ENCODE measurements around the gene LZTFL1.
A peak's percentile ranks its signal among the peaks of the same experiment; 100 is the strongest.

Gene LZTFL1, protein sequence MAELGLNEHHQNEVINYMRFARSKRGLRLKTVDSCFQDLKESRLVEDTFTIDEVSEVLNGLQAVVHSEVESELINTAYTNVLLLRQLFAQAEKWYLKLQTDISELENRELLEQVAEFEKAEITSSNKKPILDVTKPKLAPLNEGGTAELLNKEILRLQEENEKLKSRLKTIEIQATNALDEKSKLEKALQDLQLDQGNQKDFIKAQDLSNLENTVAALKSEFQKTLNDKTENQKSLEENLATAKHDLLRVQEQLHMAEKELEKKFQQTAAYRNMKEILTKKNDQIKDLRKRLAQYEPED

DNA sequence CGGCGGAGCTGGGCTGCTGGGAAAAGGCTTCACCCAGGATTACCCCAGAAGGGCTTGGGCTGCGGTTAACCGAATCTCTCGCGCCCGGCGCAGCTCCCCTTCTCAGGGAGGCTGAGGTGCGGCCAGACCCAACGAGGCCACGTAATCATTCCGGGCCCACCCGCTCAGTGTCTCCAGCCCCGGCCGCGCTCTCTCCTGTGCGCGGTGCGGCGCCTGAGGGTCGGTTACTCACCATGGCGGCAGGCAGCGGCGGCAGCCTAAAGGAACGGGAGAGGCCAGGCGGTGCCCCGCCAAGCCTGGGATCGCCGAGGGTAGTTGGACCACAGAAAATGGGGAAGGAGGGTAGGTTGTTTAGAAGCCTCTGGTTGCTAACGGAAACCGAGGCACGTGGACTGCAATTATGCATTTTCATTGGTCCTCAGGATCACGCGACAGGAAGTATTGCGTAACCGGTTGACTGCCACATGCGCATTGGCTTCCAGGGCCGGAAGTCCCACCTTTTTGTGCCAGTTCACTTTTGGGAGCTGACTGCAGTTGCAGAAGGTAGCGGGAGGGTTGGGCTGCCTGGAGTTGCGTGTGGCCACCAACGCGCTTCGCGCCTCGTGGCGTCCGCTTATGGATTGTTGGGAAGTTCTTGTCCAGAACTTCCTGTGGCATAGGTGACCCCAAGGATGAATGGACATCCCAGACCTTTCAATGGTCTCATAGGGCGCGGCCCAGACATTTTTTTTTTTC is at the start of gene LZTFL1:
TSS of gene LZTFL1 (minus strand) at position 363 of the 735 bp plus-strand sequence. CDS start at position 235, 128 bp downstream.
- DNase-seq (ENCODE audit: extremely low read depth in 1 of 2, low read depth in 1 of 2), result peak; percentile 71 to 85

DNA sequence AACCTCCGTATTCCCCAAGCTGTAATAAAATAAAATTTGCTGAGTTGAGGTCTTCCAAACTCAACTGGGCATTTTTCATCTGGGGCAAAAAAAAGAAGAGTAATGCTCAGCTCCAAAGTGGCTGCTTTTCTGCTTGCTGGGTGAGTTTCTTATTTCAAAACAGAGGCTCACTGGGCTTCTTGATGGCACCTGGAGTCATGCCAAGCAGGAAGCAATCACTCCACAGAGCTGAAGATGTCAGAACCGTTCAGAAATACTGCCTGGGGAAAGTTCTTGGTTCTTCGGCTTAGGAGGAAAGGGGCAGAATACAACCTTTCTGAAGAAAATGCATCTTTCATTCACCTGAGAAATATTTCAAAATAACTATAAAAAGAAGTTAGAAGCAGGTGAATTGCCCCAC is 48.5 kb upstream of the LZTFL1 start:
- DNase-seq (ENCODE audit: extremely low read depth in 1 of 2, low read depth in 1 of 2), result no peak

DNA sequence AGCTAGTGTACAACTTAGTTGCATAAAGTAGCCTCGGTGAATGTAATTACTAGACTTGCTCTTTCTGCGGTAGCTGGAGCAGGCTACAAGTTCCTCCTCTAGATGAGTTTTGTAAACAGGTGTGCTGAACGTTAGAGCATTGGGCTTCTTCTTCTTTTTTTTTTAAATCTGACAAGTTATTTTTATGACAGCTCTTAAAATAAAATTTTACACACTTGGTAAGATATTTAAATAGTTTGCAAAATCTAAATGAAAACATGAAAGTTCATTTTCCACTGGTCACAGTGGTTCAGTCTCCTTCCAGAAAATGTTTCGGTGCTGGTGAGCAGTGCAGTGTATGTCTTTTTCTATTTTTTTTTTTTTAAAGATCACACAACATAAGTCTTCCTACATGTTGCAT is 47.4 kb upstream of the LZTFL1 start:
- no peak for DNase-seq (ENCODE audit: extremely low read depth in 1 of 2, low read depth in 1 of 2)

DNA sequence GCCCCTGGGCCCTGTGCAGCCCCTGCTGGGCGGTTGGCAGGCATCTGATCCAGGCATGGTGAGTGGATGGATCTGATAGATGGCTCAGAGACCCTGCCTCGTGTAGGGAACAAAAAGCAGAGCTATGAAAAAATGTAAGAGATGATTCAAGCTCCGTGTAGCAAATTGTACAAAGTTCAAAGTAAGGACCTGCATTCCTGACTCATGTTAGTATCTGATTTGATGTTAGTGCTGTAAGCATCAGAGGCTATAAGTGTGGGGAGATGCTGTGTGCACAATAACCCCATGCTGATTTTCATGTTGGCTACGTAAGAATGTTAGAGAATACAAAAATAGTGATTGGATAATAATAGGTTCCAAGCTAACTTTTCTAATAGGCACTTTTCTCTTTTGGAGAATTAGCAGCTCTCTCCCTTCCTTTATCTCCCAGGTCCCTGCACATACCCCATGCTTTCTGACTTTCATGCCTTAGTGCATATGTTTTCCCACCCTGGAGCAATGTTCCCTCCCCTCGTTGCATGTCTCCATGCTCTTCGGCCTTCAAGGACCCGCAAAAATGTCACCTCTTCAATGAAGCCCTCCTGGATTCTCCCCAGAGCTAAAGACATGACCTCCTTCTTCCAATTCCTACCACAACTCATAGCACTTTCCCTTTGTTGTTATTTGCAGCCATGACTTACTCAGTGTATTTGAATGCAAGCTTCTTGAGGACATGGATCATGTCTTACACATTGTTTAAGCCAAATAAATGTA is 46.0 kb upstream of the LZTFL1 start:
- DNase-seq (ENCODE audit: extremely low read depth in 1 of 2, low read depth in 1 of 2), result no peak

DNA sequence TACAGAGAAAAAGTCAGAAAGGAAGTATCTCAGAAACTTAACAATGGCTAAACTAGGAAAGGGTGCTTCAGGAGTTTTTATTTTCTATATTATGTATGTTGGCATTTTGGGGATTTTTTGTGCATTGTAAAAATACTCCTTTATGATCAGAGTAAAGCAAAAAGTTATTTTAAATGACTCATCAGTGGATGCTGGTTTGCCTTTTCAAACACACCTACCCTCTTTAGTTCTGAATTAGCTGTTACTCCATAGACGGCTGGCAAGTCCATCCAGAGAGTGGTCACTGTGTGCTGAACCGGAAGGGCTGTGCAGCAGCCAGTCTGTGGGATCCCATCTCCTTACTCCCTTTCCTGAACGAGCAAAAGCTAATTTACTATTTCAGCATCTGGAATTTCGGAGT is 45.4 kb upstream of the LZTFL1 start:
- DNase-seq (ENCODE audit: extremely low read depth in 1 of 2, low read depth in 1 of 2), result no peak

DNA sequence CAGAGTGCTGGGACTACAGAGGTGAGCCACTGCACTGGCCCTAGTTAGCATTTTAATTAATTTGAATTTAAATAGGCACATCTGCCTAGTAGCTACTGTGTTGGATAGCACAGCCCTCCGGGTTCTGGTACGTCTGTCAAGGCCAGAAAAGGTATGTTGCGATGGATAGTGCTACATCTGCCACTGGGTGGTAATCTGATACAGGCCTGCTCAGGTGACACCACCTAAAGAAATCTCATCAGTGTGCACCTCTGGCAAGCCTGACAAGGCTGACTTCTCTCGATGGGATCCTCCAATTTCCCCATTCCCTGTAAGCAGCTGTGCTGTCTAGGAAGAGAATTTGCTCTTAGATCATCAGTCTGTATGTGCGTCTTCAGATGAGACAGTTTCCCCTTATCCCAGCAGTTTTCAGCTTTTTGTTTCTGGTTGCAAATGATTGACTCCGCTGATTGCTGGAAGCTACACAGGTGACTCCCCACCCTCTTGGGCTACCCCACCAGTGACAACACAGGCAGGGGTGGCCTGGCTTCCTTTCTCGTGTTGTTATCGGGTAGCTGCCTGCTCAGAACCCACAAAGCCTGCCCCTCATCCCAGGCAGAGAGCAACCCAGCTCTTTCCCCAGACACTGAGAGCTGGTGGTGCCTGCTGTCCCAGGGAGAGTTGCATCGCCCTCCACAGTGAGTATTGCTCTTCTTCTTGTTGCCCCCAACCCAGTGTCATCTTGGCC is 44.2 kb upstream of the LZTFL1 start, which contains the start of gene CCR9:
TSS of gene CCR9 (plus strand) at position 565 of the 727 bp plus-strand sequence. CDS start 8,391 bp downstream, outside the sequence.
- no peak for DNase-seq (ENCODE audit: extremely low read depth in 1 of 2, low read depth in 1 of 2)

DNA sequence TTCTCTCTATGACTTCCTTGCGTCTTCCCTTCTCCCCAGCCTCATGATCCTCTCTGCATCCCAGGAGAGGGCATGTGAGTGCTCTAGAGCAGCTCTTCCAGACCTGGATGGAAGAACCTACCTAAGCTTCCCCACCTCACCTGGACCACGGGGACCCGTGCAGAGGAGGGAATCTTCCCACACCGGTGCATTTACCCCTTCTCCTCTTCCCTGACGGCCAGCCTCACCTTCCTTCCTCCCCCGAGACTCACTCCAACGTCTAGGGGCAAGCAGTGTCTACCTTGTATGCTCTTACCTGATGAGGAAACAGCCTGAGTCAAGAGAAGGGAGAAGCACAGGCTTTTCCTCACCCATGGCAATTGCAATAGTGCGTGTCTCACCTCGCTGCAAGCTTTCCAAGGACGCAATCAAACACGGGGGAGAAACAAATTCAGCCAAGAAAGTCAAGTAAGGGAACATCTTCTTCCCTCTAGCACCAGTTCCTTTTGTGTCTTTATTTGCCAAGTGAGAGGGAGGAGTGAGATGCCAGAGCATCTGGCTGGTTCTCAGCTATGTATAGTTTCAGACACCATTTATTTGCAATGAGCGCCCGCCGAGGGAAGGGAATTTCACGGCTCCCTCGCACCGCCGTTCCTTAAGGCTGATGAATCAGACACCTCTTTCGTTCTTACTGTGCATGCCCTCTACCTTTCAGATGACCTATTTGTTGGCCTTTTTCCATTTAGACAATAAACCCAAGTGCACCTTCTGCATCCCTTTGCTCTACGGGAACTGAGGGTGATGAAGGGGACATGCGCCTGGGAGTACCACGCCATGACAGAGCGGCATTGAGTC is 42.7 kb upstream of the LZTFL1 start:
- no peak for DNase-seq (ENCODE audit: extremely low read depth in 1 of 2, low read depth in 1 of 2)

DNA sequence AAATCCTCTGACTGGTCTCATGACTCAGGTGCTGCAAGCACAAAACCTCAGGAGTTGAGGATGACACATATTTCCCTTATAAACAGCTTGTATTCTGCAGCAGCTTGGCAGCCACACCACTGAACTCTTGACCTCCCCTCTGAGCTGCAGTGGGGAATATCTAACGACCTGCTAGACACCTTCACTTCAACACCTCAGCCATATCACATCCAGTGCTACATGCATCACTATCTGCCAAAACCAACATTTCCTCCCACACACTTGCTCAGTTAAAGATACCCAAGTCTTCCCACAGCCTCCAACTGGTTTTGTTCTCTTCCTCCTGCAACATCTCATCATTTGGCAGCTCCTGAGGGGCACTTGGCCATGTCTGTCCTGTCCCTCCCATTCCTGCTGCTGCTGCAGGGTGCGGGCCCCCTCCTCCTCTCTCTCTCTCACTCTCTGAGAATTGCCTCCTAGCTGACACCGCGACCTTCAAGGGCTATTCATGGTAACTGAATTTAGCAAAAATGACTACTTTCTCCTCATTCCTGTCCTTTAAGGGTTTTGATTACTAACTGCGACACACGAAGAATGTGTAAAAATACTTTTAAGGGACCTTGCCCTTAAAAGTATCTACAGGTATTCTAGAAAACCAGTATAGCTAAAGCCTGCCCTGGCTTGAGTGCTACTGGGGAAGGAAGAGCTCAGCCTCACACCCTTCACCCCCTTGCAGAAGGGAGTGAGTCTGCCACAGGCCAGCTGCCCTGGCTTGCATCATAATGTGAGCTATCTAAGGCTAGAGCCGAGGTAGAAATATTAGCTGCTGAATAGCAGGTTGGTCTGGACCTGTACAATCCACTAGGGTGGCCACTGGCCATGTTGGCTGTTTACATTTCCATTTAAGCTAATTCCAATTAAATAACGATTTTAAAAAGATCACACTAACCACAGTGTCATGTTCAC is 39.4 kb upstream of the LZTFL1 start:
- peak; percentile 21 to 28 for DNase-seq (ENCODE audit: extremely low read depth in 1 of 2, low read depth in 1 of 2)

DNA sequence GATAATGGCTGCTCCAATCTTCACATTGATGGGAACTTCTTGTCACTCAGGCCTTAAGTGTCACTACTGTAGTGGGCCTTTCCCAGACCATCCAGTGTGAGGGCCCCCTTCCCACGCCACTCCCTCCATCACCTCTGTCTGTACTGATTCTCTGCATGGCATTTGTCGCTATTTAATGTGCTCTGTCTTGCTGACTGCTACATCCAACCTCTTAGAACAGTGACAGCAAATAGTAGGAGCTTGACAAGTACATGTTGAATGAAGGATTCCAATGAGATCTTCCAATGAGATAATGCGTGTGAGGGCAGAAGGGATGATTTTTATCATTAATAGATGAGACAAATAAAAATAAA is 38.8 kb upstream of the LZTFL1 start:
- no peak for DNase-seq (ENCODE audit: extremely low read depth in 1 of 2, low read depth in 1 of 2)

DNA sequence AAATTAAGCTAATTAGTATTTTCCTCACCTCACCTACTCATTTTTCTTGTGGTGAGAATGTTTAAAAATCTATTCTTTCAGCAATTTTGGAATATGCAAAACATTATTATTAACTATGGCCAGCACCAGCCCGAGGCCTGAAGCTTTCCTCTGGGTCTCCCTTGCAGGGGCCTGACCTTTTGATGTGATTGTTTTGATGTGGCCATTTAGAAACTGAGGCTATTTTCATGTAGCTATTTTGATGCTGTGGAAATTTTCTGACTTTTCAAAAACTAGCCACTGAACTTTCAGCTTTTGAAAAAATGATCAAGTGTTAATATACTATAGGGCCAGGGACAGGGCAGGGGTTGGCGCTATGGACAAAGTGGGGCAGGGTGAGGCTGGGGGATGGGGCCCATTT is 36.2 kb upstream of the LZTFL1 start:
- DNase-seq (ENCODE audit: extremely low read depth in 1 of 2, low read depth in 1 of 2), result no peak

DNA sequence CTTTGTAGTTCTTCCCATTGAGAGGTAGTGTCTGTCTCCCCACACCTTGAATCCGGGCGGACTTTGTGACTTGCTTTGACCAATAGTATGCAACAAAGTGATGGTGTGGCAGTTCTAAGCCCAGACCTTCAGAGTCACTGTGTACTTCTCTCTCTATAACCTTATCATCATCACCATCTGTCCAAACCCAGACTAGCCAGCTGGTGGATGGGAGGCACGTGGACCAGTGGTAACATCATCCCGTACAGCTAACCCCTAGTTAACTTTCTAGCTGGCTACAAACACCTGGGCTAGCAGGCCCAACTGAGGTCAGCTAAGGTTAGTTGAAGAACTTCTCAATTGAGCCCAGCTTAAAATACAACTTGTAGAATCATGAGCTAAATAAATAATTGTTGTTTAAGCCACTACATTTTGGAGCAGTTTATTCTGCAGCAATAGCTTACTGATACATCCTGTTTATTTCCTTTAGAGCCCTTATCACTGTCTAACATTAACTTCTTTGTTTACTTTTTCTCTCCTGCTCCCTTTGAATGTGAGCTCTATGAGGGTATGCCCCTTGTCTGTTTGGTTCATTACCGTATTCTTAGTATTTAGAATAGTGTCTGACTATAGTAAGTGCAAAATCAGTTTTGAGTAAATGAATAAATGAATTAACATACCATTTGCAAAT is 32.9 kb upstream of the LZTFL1 start:
- no peak for DNase-seq (ENCODE audit: extremely low read depth in 1 of 2, low read depth in 1 of 2)

DNA sequence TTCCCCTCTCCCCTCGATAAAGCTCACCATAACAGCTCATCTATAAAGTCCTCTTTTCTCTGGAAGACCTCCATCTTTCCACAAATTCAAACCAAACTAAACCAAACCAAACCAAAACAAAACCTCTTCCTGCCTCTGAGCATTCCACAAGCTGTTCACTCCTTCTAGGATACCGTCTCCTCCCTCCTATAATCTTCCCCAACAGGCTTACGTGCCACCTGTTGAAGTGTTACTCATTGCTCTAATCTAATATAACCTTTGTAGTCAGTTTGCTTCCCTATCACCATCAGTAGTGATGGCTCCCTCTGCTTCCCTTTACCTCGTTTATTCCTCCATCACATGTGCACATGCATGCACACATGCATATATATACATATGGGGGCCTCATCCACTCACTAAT is 31.7 kb upstream of the LZTFL1 start:
- no peak for DNase-seq (ENCODE audit: extremely low read depth in 1 of 2, low read depth in 1 of 2)

DNA sequence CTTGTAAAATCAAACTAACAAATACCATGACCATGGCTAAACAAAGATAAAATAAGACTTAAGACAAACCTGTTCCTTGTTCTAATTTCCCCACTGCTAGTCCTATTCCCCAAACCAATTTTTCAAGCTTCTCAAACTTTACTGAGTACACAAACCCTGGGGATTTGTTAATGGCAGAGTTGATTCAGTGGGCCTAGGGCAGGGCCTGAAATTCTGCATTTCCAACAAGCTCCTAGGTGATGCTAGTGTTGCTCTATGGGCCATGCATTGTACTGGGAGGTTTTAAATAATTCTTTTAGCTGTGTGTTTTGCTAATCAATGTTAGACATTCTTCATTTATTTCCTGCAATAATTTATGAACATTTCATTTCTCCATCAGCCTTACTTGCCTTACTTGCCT is 31.1 kb upstream of the LZTFL1 start:
- DNase-seq (ENCODE audit: extremely low read depth in 1 of 2, low read depth in 1 of 2), result no peak

DNA sequence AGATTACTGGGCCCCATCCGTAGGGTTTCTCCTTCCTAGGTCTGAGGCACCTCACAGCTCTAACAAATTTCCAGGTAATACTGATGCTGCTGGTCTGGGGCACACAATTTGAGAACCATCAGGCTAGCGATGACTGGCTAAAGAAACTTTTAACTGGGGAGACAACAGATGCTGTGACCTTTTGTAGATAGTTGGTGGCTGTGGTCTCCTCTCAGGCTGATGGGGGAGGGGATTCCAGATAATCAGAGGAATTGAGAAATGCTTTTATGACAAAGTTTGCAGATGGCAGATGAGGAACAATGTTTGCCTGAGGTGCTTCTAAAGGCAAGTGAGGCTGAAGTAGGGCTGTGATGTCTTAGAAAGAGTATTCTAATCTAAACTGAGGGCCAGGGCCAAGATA is 30.6 kb upstream of the LZTFL1 start:
- no peak for DNase-seq (ENCODE audit: extremely low read depth in 1 of 2, low read depth in 1 of 2)

DNA sequence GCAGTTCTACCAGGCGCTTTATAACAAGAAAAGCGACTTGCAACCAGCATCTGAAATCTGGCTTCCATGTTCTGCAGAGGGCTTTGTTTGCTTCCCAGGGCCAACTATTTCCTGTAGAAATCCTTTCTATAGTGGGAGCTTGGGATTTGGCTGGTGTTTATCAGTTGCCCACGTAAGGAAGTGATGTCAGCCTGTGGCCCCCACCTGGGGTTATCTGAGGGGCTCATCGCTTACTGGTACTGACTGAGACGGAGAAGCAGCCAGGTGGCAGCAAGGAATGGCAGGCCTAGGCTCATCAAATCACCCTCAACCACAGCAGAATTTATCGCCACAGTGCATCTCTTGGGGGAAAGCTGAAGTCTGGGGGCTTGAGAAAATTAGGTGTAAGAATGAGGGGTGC is 29.9 kb upstream of the LZTFL1 start:
- DNase-seq (ENCODE audit: extremely low read depth in 1 of 2, low read depth in 1 of 2), result no peak

DNA sequence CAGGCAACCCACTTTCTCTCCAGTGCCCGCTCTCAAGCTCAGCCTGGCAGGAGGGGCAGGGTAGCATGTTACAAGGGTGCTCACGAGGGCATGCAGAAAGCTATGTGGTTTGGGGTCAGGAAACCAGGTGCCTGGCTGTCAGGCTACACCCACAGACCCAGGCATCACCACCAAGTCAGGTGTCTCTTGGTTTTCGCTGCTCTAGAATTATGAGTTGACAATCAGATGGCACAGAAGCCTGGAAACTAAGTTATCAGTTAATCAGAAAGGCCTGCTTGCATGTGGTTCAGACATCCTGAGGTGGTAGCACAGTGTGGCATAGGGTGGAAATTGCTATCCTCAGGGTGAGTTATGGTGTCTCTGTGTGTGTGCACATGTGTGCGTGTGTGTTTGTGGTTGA is 28.2 kb upstream of the LZTFL1 start:
- DNase-seq (ENCODE audit: extremely low read depth in 1 of 2, low read depth in 1 of 2), result peak; percentile 18 to 45

DNA sequence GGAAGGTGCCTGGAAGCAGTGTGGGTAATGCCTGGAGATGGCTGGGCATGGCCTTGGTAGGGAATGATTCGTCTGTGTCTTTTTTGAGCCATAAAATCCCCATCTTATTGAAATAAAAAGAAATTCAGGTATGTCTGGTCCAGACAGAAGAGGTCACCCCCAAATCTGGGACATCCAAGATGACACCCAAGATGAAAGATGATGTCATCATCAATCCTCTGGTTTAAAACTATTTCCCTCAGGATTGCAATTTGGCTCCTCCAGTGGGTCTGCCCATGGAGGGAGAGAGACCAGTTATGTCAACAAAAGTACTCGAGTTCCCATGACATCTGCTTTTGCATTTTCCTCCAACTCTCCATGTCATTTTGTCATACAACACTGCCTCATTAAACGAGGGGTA is 27.7 kb upstream of the LZTFL1 start:
- DNase-seq (ENCODE audit: extremely low read depth in 1 of 2, low read depth in 1 of 2), result no peak

DNA sequence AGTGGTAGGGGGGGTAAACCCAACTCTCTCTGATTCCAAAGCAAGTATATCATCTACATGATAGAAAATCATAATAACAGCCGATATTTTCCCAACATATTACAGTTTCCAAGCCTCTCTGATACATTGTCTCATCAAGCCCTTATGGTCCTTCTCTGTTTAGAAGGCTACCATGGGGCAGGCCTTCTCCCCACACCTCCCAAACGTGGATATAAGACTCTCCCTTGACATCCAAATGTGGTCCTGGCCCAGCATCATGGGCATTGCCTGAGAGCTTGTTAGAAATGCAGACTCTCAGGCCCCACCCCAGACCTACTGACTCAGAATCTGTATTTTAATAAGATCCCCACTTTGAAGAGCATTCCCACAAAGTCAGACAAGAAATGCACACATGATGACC is 26.7 kb upstream of the LZTFL1 start:
- DNase-seq (ENCODE audit: extremely low read depth in 1 of 2, low read depth in 1 of 2), result no peak

DNA sequence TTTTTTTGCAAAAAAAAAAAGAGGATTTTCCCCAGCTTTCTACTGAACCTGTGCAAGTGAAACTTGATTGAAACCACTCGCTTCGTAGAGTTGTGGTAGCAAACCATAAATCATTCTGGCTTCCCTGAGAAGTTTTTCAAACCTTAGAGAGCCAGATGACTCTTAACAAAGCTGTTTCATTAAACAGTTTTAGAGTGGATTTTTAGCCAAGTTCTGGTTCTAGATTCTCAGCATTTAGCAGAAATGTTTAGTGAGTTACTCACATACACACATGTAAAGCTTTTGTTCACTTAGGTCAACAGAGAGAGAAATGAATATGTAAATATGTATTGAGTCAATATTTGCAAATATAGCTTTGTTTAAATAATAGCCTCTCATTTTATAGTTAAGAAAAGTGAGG is 26.3 kb upstream of the LZTFL1 start:
- no peak for DNase-seq (ENCODE audit: extremely low read depth in 1 of 2, low read depth in 1 of 2)
